ENCODE measurements around the gene NAP1L5. TPM values are rescaled to one million over a fixed set of nuclear protein-coding genes. Genes with fewer than 3 reads are reported as not detected.

The NAP1L5 gene
- polyA plus RNA-seq, 2 donors: 1.9 to 2.1 TPM

GRCh38 chr4:88725986-88726385, 28.4 kb upstream of the NAP1L5 start:
- Histone ChIP-seq H3K27me3 (ENCODE audit: control insufficient read depth in 1 of 2, insufficient read depth in 2 of 2, low read length in 2 of 2) (no peaks in the 10 kb centered on the region), H3K36me3 (ENCODE audit: control insufficient read depth in 2 of 2, insufficient read depth in 2 of 2, low read length in 1 of 2) (peaks cover 8 to 22% of the 10 kb centered on the region in 2 donors), H3K9me3 (ENCODE audit: control insufficient read depth in 2 of 2, insufficient read depth in 1 of 2, low read depth in 1 of 2, low read length in 1 of 2) (no peaks in the 10 kb centered on the region), H3K4me1 (ENCODE audit: control insufficient read depth in 2 of 2, insufficient read depth in 2 of 2, low read length in 1 of 2) (no peaks in the 10 kb centered on the region), H3K4me3 (ENCODE audit: low read depth in 1 of 2, low read length in 2 of 2) (no peak overlapping the region), H3K27ac (ENCODE audit: low read depth in 2 of 2, low read length in 1 of 2) (no peak overlapping the region)
- 70 to 86% methylated on average over 2 of the region's 2 CpGs for WGBS, 2 donors

DNA sequence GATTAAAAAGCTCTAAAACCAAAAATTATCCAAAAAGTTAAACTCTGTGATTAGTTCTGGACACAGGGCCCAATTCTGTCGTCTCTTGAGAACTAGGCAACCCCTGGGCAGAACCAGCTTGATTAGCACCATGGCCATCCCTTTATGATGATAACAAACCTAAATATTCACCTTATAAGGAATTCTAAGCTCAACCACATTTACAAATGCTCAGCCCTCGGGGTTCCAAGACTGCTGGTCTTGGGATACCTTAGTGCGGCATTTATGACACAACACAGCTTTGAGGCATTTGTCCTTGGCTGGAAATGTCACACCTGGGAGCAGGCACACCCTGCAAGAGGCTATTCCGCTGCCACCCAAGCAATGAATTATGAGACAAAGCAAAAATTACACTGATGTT, 27.5 kb upstream of the NAP1L5 start:
- Histone ChIP-seq H3K4me1 (ENCODE audit: control insufficient read depth in 2 of 2, insufficient read depth in 2 of 2, low read length in 1 of 2) (no peaks in the 10 kb centered on the region), H3K9me3 (ENCODE audit: control insufficient read depth in 2 of 2, insufficient read depth in 1 of 2, low read depth in 1 of 2, low read length in 1 of 2) (no peaks in the 10 kb centered on the region), H3K36me3 (ENCODE audit: control insufficient read depth in 2 of 2, insufficient read depth in 2 of 2, low read length in 1 of 2) (peaks cover 8 to 26% of the 10 kb centered on the region in 2 donors), H3K4me3 (ENCODE audit: low read depth in 1 of 2, low read length in 2 of 2) (no peak overlapping the region), H3K27me3 (ENCODE audit: control insufficient read depth in 1 of 2, insufficient read depth in 2 of 2, low read length in 2 of 2) (no peaks in the 10 kb centered on the region), H3K27ac (ENCODE audit: low read depth in 2 of 2, low read length in 1 of 2) (no peak overlapping the region)
- 90 to 91% methylated on average over 4 of the region's 4 CpGs for WGBS, 2 donors

- Histone ChIP-seq H3K4me1 (ENCODE audit: control insufficient read depth in 2 of 2, insufficient read depth in 2 of 2, low read length in 1 of 2) (no peaks in the 10 kb centered on the region), H3K27ac (ENCODE audit: low read depth in 2 of 2, low read length in 1 of 2) (no peak overlapping the region), H3K9me3 (ENCODE audit: control insufficient read depth in 2 of 2, insufficient read depth in 1 of 2, low read depth in 1 of 2, low read length in 1 of 2) (no peaks in the 10 kb centered on the region), H3K27me3 (ENCODE audit: control insufficient read depth in 1 of 2, insufficient read depth in 2 of 2, low read length in 2 of 2) (no peaks in the 10 kb centered on the region), H3K36me3 (ENCODE audit: control insufficient read depth in 2 of 2, insufficient read depth in 2 of 2, low read length in 1 of 2) (peaks cover 8 to 26% of the 10 kb centered on the region in 2 donors), H3K4me3 (ENCODE audit: low read depth in 1 of 2, low read length in 2 of 2) (no peak overlapping the region)
- WGBS, 2 donors: 74 to 80% methylated on average over 2 of the region's 2 CpGs
Observed at GRCh38 chr4:88724406-88724805, 26.8 kb upstream of the NAP1L5 start.

DNA sequence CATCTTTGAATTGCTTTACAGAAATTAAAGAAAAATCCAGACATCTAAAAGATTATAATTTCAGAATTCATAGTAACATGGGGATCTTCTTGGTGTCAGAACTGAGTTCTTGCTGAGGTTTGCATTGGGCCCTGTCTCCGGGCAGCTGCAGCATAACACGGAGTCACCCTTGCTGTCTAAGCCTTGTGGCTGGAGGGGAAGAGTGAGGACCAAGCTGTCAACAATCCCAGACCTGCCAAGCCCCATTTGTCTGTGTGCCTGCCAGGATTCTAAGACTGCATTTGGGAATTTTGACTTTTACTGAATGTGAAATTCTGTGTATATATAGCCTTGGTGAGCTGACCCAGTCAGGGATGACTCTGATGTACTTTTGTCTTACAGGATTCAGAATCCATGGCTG, 25.2 kb upstream of the NAP1L5 start:
- Histone ChIP-seq H3K27ac (ENCODE audit: low read depth in 2 of 2, low read length in 1 of 2) (no peak overlapping the region), H3K27me3 (ENCODE audit: control insufficient read depth in 1 of 2, insufficient read depth in 2 of 2, low read length in 2 of 2) (no peaks in the 10 kb centered on the region), H3K36me3 (ENCODE audit: control insufficient read depth in 2 of 2, insufficient read depth in 2 of 2, low read length in 1 of 2) (peaks cover 13 to 23% of the 10 kb centered on the region in 2 donors), H3K4me3 (ENCODE audit: low read depth in 1 of 2, low read length in 2 of 2) (no peak overlapping the region), H3K4me1 (ENCODE audit: control insufficient read depth in 2 of 2, insufficient read depth in 2 of 2, low read length in 1 of 2) (no peaks in the 10 kb centered on the region), H3K9me3 (ENCODE audit: control insufficient read depth in 2 of 2, insufficient read depth in 1 of 2, low read depth in 1 of 2, low read length in 1 of 2) (peaks cover 0 to 4% of the 10 kb centered on the region in 2 donors)
- WGBS, 2 donors: 73 to 88% methylated on average over 2 of the region's 2 CpGs

DNA sequence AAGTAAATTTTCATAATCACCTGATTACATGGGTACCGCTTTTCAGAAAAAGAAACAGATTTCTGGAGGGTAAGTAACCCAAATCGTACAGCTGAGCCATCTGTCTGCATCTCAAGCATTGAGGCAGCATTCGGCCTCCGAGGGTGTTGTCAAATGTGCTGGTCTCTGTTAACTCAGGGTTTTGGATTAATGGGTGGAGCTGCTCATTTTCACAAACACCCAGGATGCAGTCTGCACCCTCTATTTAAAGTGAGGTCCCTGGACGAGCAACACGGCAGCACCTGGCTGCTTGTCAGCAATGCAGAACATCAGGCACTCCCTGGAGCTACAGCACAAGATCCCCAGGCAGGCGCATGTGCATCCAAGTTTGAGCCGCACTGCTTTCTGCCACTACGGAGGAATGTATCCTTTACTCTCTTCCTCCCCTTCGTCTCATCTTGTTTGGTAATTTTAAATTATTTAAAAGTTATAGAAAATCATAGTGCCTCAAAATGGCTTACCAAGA, 24.7 kb upstream of the NAP1L5 start:
- Histone ChIP-seq H3K9me3 (ENCODE audit: control insufficient read depth in 2 of 2, insufficient read depth in 1 of 2, low read depth in 1 of 2, low read length in 1 of 2) (peaks cover 0 to 4% of the 10 kb centered on the region in 2 donors), H3K27ac (ENCODE audit: low read depth in 2 of 2, low read length in 1 of 2) (no peak overlapping the region), H3K27me3 (ENCODE audit: control insufficient read depth in 1 of 2, insufficient read depth in 2 of 2, low read length in 2 of 2) (no peaks in the 10 kb centered on the region), H3K4me1 (ENCODE audit: control insufficient read depth in 2 of 2, insufficient read depth in 2 of 2, low read length in 1 of 2) (no peaks in the 10 kb centered on the region), H3K4me3 (ENCODE audit: low read depth in 1 of 2, low read length in 2 of 2) (no peak overlapping the region), H3K36me3 (ENCODE audit: control insufficient read depth in 2 of 2, insufficient read depth in 2 of 2, low read length in 1 of 2) (peaks cover 9 to 18% of the 10 kb centered on the region in 2 donors)
- WGBS, 2 donors: 84 to 87% methylated on average over 10 of the region's 10 CpGs

- Histone ChIP-seq H3K27me3 (ENCODE audit: control insufficient read depth in 1 of 2, insufficient read depth in 2 of 2, low read length in 2 of 2) (no peaks in the 10 kb centered on the region), H3K27ac (ENCODE audit: low read depth in 2 of 2, low read length in 1 of 2) (peak overlapping the region in 1 of 2 donors; percentile 20), H3K4me3 (ENCODE audit: low read depth in 1 of 2, low read length in 2 of 2) (no peak overlapping the region), H3K9me3 (ENCODE audit: control insufficient read depth in 2 of 2, insufficient read depth in 1 of 2, low read depth in 1 of 2, low read length in 1 of 2) (peaks cover 0 to 4% of the 10 kb centered on the region in 2 donors), H3K36me3 (ENCODE audit: control insufficient read depth in 2 of 2, insufficient read depth in 2 of 2, low read length in 1 of 2) (peaks cover 9 to 16% of the 10 kb centered on the region in 2 donors), H3K4me1 (ENCODE audit: control insufficient read depth in 2 of 2, insufficient read depth in 2 of 2, low read length in 1 of 2) (no peaks in the 10 kb centered on the region)
- 77 to 86% methylated on average over 10 of the region's 10 CpGs for WGBS, 2 donors
Observed at GRCh38 chr4:88720451-88721428, 23.1 kb upstream of the NAP1L5 start.

DNA sequence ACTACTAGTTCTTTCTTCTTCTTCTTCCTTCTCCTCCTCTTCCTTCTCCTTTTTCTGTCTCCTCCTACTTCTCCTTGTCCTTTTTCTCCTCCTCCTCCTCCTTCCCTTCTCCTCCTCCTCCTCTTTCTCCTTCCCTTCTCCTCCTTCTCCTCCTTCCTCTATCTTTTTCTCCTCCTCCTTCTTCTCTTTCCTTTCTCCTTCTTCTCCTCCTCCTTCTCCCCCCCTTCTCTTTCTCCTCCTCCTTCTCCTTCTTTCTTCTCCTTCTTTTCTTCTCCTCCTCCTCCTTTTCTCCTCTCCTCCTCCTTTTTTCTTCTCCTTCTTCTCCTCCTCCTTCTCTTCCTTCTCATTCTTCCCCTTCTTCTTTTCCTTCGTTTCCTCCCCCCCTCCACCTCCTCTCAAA, 21.8 kb upstream of the NAP1L5 start:
- Histone ChIP-seq H3K27ac (ENCODE audit: low read depth in 2 of 2, low read length in 1 of 2) (no peak overlapping the region), H3K4me3 (ENCODE audit: low read depth in 1 of 2, low read length in 2 of 2) (no peak overlapping the region), H3K9me3 (ENCODE audit: control insufficient read depth in 2 of 2, insufficient read depth in 1 of 2, low read depth in 1 of 2, low read length in 1 of 2) (peaks cover 0 to 4% of the 10 kb centered on the region in 2 donors), H3K27me3 (ENCODE audit: control insufficient read depth in 1 of 2, insufficient read depth in 2 of 2, low read length in 2 of 2) (no peaks in the 10 kb centered on the region), H3K4me1 (ENCODE audit: control insufficient read depth in 2 of 2, insufficient read depth in 2 of 2, low read length in 1 of 2) (no peaks in the 10 kb centered on the region), H3K36me3 (ENCODE audit: control insufficient read depth in 2 of 2, insufficient read depth in 2 of 2, low read length in 1 of 2) (peaks cover 6 to 16% of the 10 kb centered on the region in 2 donors)
- 97 to 100% methylated on average over 1 of the region's 1 CpG for WGBS, 2 donors

DNA sequence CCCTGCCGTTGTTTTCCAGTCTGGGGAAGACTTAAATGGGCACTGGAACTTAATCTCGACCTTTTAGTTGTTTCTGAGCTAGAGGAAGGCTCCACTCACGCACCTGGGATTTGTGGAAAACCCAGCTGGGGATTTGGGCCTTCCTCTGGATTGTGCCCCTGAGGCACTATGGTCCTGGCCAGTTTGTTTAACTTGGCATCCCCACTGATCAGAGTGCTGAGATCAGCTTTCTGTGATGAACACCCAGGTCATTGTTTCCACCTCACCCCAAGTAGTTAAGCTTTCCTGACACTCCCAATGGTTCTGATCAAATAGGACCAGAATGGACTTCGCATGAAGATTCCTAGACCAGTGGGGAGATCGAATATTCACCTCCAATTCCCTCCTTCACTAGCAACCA, 20.5 kb upstream of the NAP1L5 start:
- Histone ChIP-seq H3K27ac (ENCODE audit: low read depth in 2 of 2, low read length in 1 of 2) (no peak overlapping the region), H3K4me1 (ENCODE audit: control insufficient read depth in 2 of 2, insufficient read depth in 2 of 2, low read length in 1 of 2) (no peaks in the 10 kb centered on the region), H3K9me3 (ENCODE audit: control insufficient read depth in 2 of 2, insufficient read depth in 1 of 2, low read depth in 1 of 2, low read length in 1 of 2) (peaks cover 0 to 4% of the 10 kb centered on the region in 2 donors), H3K36me3 (ENCODE audit: control insufficient read depth in 2 of 2, insufficient read depth in 2 of 2, low read length in 1 of 2) (peaks cover 6 to 16% of the 10 kb centered on the region in 2 donors), H3K4me3 (ENCODE audit: low read depth in 1 of 2, low read length in 2 of 2) (no peak overlapping the region), H3K27me3 (ENCODE audit: control insufficient read depth in 1 of 2, insufficient read depth in 2 of 2, low read length in 2 of 2) (no peaks in the 10 kb centered on the region)
- WGBS, 2 donors: 94 to 95% methylated on average over 5 of the region's 5 CpGs

DNA sequence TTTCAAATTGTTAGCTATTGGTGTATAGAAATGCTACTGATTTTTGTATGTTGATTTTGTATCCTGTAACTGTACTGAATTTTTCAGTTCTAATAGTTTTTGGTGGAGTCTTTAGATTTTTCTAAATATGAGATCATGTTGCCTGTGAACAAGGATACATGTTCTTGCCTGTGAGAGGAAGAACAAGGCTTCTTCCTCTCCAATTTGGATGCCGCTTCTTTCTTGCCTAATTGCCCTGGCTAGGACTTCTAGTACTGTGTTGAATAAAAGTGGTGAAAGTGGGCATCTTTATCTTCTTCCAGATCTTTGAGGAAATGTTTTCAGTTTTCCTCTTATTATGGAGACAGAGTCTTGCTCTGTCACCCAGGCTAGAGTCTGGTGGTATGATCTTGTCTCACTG, 16.2 kb upstream of the NAP1L5 start:
- Histone ChIP-seq H3K4me3 (ENCODE audit: low read depth in 1 of 2, low read length in 2 of 2) (no peak overlapping the region), H3K27ac (ENCODE audit: low read depth in 2 of 2, low read length in 1 of 2) (no peak overlapping the region), H3K4me1 (ENCODE audit: control insufficient read depth in 2 of 2, insufficient read depth in 2 of 2, low read length in 1 of 2) (no peaks in the 10 kb centered on the region), H3K9me3 (ENCODE audit: control insufficient read depth in 2 of 2, insufficient read depth in 1 of 2, low read depth in 1 of 2, low read length in 1 of 2) (peaks cover 0 to 4% of the 10 kb centered on the region in 2 donors), H3K27me3 (ENCODE audit: control insufficient read depth in 1 of 2, insufficient read depth in 2 of 2, low read length in 2 of 2) (no peaks in the 10 kb centered on the region), H3K36me3 (ENCODE audit: control insufficient read depth in 2 of 2, insufficient read depth in 2 of 2, low read length in 1 of 2) (peaks cover 6 to 7% of the 10 kb centered on the region in 2 donors)
- 90 to 94% methylated on average over 1 of the region's 1 CpG for WGBS, 2 donors

Measured in esophagus (tissue), 2 donors.